Measurements from ENCODE around the gene HPCAL1.
A peak's percentile ranks its signal among the peaks of the same experiment; 100 is the strongest.

HPCAL1 gene

DNA sequence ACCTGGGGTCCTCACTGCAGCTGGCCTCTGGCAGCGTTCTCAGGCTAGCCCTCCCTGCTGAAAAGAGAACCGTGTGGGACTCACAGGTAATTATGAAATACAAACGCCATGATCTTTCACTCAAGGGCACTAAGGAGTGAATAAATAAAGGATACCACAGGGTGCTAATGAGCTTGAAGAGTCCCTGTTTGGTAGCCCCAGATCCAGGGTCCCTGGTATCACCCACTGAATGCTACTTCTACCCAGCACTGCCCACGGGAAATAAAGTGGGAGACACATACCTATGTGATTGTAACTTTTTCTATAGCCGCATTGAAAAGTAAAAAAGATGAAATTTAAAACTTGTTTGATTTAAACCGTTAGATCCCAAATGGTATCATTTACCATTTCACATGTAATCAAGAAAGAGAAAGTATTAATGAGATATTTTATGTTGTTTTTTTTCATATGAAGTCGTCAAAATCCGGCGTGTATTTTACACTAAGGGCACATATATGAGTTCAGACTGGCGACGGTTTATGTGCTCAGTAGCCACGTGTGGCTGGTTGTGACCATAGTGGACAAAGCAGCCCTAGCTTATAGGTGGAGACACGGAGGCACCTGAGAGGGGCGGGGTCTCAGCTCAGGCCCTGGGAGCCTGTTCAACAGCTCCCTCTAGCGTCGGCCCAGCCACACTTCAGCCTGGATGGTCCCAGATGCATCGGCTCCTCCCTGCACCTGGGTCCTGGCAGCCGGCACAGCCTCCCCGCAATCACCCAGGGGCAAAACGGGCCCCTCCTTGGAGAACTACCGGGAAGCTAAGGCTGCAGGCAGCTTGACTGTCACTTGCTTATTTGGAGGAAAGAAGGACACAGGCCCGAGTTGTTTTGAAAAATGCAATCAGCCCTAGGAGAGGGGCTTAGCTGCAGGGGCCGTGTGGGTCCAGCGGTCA lies 106.2 kb downstream of the HPCAL1 start:
- no peak overlapping the region for H3K27ac ChIP-seq
- in situ Hi-C loops (cut with HindIII; ENCODE audit: low pct_ligation_motif_present, low sequenced_read_pairs): no loop called here

DNA sequence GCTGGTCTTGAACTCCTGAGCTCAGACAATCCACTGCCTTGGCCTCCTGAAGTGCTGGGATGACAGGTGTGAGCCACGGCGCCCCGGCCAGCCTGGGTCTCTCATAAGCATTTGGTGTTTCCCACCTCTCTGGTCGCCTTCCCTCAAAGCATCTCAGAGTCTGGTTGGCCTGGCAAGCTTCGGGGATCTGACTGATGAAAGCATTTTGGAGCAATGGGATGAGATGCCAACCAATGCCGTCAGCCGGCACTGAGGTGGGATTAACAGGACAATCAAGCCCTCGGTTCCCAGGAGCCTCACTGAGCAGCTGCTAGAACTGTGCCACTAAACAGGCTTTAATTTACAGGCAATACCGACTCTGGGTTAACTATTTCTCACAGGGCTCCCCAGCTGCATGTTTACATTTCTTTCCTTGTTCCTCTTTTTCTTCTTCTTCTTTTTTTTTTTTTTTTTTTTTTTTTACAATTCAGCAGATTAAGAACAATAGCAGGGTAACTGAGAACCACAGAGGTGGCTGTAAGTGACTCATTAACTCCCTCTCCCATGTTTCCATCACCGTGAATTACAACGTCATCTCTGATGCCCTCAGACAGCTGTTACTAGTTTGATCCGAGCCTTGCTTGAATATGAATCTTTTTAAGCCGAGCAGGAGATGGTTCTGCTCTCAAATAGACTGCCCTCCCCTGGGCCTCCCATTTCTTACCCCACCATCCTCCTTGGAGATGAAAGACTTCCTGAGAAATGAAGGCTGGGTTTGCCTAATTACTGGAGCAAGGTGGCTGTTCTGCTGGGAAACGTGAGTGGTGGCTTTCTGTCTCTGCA lies 107.5 kb downstream of the HPCAL1 start:
- TF ChIP-seq, protein P1, sequence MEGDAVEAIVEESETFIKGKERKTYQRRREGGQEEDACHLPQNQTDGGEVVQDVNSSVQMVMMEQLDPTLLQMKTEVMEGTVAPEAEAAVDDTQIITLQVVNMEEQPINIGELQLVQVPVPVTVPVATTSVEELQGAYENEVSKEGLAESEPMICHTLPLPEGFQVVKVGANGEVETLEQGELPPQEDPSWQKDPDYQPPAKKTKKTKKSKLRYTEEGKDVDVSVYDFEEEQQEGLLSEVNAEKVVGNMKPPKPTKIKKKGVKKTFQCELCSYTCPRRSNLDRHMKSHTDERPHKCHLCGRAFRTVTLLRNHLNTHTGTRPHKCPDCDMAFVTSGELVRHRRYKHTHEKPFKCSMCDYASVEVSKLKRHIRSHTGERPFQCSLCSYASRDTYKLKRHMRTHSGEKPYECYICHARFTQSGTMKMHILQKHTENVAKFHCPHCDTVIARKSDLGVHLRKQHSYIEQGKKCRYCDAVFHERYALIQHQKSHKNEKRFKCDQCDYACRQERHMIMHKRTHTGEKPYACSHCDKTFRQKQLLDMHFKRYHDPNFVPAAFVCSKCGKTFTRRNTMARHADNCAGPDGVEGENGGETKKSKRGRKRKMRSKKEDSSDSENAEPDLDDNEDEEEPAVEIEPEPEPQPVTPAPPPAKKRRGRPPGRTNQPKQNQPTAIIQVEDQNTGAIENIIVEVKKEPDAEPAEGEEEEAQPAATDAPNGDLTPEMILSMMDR (IDR thresholded peaks at IDR 0.05; ENCODE audit: low read depth, low read length, missing control alignments): no peak
- no peak overlapping the region for H3K4me3 ChIP-seq (ENCODE audit: low read depth, low read length)
- in situ Hi-C loops (cut with HindIII; ENCODE audit: low pct_ligation_motif_present, low sequenced_read_pairs): no loop called here
- no peak overlapping the region for H3K27ac ChIP-seq
- no peaks in the 10 kb centered on the region for H3K36me3 ChIP-seq (replicated peaks)
- no peak for DNase-seq
- H3K27me3 ChIP-seq (replicated peaks): no peaks in the 10 kb centered on the region

More for the DNA sequence above, 106.2 kb downstream of the HPCAL1 start:
- TF ChIP-seq, protein P1 (IDR thresholded peaks at IDR 0.05; ENCODE audit: low read depth, low read length, missing control alignments): peak; percentile 98
- no peak overlapping the region for H3K4me3 ChIP-seq (ENCODE audit: low read depth, low read length)
- DNase-seq: peak; percentile 45
- H3K36me3 ChIP-seq (replicated peaks): no peaks in the 10 kb centered on the region
- no peaks in the 10 kb centered on the region for H3K27me3 ChIP-seq (replicated peaks)

DNA sequence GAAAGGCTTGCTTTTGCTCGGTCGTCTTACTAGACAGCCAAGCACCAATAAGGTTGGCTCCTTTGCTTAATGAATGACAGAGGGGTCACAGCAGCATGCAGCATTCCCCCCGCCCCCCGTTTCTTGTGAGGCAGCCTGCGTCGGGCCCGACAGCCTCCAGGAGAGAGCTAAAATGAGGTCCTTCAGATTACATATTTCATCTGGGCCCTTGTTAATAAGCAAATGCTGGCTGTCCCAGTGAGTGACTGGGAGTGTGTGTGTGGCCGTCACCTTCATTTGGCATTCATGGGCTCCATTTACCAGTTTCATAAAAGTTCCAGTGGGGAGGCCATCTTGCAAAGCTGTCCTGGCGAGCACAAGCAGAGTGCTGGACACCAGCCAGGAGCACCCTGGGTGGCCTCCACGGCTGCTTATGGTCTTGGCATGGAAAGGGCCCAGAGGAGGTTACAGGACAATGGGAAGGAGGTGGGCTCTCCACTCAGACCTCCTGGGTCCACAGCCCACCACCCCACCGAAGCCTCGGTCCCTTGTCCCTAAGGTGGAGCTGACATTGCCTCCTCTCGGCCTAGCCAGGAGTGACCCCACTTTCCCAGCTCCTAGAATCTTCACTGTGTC lies 108.2 kb downstream of the HPCAL1 start:
- no peak overlapping the region for H3K27ac ChIP-seq
- H3K27me3 ChIP-seq (replicated peaks): no peaks in the 10 kb centered on the region
- DNase-seq: no peak
- TF ChIP-seq, protein P1 (IDR thresholded peaks at IDR 0.05; ENCODE audit: low read depth, low read length, missing control alignments): no peak
- in situ Hi-C loops (cut with HindIII; ENCODE audit: low pct_ligation_motif_present, low sequenced_read_pairs): no loop called here
- H3K4me3 ChIP-seq (ENCODE audit: low read depth, low read length): no peak overlapping the region
- H3K36me3 ChIP-seq (replicated peaks): no peaks in the 10 kb centered on the region

DNA sequence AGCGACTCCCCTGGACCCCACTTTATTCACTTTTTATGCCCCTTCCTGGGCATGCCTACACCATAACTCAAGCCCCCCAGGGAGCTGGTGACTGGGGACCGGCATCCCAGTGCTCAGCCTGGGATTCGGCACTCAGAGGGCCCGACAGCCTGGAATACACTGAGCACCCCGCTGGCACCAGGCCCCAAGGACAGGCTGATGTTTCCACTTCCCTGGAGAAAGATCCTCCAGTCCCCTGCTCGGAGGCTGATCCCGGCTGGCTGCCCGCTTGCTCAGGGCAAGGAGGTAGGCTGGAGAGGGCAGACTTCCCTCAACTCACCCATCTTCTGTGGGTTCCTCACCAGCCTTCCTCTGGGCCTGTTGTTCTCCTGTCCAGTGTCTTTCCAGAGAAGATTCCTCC lies 108.9 kb downstream of the HPCAL1 start:
- H3K4me3 ChIP-seq (ENCODE audit: low read depth, low read length): no peak overlapping the region
- TF ChIP-seq, protein P1 (IDR thresholded peaks at IDR 0.05; ENCODE audit: low read depth, low read length, missing control alignments): no peak
- in situ Hi-C loops (cut with HindIII; ENCODE audit: low pct_ligation_motif_present, low sequenced_read_pairs): no loop called here
- no peaks in the 10 kb centered on the region for H3K27me3 ChIP-seq (replicated peaks)
- no peak overlapping the region for H3K27ac ChIP-seq
- DNase-seq: no peak
- H3K36me3 ChIP-seq (replicated peaks): no peaks in the 10 kb centered on the region

DNA sequence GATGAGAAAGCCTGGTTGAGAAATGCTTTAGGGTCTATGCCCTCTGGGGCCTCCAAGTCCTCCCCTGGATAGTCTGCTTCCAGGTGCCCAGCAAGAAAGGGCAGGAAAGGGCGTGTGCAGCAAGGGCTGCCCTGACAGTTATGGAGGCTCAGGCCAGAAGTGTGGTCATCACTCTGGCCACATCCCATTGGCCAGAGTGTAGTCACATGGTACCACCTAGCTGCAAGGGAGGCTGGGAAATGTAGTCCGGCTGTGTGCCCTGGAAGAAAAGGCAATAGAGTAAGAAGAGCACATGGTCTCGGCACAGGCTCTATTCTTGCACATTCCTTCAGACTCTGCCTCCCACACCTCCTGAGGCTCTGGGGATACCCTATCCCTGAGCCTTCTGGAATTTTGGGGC lies 109.7 kb downstream of the HPCAL1 start:
- Histone ChIP-seq H3K27me3 (replicated peaks) (no peaks in the 10 kb centered on the region), H3K4me3 (ENCODE audit: low read depth, low read length) (no peak overlapping the region), H3K27ac (no peak overlapping the region), H3K36me3 (replicated peaks) (no peaks in the 10 kb centered on the region)
- in situ Hi-C loops (cut with HindIII; ENCODE audit: low pct_ligation_motif_present, low sequenced_read_pairs): no loop called here
- peak; percentile 36 for DNase-seq
- TF ChIP-seq, protein P1 (IDR thresholded peaks at IDR 0.05; ENCODE audit: low read depth, low read length, missing control alignments): no peak

All from brain microvascular endothelial cell (primary cell).